ENCODE results near the gene HSPBP1. TPM values are rescaled to one million over a fixed set of nuclear protein-coding genes. Genes with fewer than 3 reads are reported as not detected.
"Not testable (repeated sequence)": the region's sequence is repeated elsewhere in the genome, so short reads cannot be mapped to it uniquely, and the experiment has no call there.

HSPBP1 gene, protein sequence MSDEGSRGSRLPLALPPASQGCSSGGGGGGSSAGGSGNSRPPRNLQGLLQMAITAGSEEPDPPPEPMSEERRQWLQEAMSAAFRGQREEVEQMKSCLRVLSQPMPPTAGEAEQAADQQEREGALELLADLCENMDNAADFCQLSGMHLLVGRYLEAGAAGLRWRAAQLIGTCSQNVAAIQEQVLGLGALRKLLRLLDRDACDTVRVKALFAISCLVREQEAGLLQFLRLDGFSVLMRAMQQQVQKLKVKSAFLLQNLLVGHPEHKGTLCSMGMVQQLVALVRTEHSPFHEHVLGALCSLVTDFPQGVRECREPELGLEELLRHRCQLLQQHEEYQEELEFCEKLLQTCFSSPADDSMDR
- total RNA-seq = 35.6 and 35.7 TPM in 2 replicates

DNA sequence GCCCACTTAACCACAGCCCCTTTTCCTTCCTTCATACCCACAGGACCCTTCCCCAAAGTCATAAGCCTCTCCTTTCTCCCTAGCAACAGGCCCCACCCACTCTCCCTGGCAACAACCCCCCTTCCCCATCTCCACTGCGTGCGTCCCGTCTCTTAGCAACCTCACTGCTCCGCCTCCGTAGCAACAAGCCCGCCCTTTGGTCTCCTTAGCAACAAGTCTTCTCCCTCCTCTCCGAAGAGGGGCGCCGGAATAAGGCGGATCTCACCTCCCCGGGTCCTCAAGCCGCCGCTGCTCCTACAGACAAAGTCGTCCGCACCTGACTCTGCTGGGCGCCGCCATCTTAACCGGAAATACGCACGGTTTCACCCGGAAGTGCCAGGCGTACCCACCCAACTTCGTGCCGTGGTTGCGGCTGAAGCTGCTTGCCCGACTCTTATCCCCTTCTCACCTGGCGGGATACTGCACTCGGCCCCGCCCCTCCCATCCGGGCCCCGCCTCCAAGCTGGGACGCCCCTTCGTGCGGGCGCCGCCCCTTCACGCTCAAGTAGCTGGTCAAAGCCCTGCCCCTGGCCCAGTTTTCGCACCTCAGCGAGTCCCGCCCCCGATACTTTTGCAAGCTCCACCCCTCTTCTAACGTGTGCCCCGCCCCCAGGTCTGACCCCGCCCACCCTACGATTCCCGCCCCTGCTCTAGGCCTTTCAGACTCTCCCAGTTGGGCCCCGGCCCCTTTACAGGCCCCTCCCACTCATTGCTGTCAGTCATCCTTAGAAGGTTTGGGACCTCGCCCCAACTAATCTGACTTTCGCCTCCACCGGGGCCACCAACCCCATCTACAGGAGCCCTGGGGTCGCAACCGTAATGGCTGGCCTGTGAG is at the start of gene HSPBP1:
Gene HSPBP1, minus strand, starts transcription at position 341 of the 874 bp plus-strand sequence. CDS start 502 bp downstream, outside the sequence.
- intact Hi-C loops (cut with micrococcal nuclease) = loop anchor here (1.0 kb wide), 5 partner anchors 21 to 816 kb away; partner anchors contain the start of genes FIZ1, KMT5C and PPP6R1

DNA sequence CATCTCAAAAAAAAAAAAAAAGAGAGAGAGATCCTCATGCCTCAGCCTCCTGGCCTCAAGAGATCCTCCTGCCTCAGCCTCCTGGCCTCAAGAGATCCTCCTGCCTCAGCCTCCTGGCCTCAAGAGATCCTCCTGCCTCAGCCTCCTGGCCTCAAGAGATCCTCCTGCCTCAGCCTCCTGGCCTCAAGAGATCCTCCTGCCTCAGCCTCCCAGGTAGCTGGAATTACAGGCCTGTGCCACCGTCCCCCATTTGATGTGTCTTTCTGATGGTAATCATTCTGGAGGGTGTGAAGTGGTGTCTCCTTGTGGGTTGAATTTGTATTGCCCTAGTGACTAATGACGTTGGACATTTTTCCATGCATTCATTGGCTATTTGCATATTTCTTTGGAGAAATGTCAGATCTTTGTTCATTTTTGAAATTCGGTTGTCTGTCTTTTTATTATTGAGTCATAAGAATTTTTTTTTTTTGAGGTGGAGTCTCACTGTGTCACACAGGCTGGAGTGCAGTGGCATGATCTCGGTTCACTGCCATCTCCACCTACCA is 48.9 kb upstream of the HSPBP1 start:
- intact Hi-C loops (cut with micrococcal nuclease) = not testable (repeated sequence)

DNA sequence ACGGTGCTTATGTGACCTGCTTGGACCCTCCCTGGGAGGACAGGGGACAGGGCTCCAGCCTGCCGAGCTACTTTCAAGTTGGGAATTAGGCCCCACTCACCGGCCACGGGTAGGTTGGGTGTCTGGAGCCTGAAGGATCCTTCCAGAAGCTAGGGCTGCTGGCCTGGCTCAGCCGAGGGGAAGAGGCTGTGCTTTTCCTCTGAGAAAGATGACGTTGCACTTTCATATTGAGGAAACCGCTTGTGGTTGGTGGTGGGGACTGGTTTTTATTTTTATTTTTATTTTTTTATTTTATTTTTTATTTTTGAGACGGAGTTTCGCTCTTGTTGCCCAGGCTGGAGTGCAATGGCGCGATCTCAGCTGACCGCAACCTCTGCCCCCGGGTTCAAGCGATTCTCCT is 45.3 kb upstream of the HSPBP1 start, which contains the start of gene TMEM150B:
Gene TMEM150B, minus strand, starts transcription at position 170 of the 400 bp plus-strand sequence. CDS start 4,305 bp downstream, outside the sequence.
- intact Hi-C loops (cut with micrococcal nuclease) = no loop called here

DNA sequence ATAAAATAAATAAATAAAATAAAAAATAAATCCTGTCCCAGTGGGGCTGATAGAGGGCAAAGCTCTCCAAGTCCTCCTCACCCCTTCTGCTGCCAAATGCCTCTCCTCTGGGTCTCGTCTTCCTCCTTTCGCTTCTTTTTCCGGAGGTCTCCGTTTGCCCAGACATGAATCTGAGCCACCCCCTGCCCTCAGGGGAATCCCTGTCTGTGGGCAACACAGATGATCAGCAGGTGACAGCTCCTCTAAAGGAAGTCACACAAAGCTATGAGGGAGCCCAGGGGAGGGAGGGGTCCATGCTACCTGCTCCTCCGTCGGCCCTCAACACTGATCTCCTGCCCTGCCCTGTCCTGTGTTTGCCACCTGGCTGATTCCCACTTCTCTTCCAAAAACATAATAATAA is 44.8 kb upstream of the HSPBP1 start:
- intact Hi-C loops (cut with micrococcal nuclease) = no loop called here

DNA sequence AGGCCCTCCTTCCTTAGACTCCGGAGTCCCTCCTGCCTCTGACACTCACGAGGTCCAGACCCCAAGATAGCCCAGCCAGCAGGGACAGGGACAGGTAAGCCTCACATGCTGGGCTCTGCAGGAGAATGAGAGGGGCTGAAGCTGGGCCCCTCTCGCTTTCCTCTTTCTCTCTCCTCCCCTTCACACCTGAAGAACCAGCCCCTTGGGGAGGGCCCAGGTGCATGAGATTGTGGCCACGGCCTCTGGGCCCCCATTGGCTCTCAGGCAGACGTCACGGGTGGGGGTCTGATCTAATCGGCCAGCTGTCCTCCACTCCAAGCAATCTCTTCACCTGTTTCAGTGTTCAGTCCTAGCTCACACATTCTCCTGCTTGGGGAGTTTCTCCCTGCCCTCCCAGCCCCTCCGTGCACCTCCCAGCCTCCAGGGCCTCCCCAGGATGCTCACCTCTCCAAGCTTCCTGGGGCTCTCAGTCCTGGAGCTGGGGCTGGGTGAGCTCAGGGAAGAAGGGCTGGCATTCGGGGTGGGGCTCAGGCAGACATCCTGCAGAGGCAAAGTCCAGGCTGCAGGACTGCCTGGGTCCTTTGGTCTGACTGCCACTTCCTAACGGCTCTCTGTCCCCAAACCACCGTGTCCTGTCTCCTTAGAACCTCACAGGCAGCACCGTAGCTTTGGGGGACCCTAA is 42.4 kb upstream of the HSPBP1 start:
- intact Hi-C loops (cut with micrococcal nuclease) = no loop called here

DNA sequence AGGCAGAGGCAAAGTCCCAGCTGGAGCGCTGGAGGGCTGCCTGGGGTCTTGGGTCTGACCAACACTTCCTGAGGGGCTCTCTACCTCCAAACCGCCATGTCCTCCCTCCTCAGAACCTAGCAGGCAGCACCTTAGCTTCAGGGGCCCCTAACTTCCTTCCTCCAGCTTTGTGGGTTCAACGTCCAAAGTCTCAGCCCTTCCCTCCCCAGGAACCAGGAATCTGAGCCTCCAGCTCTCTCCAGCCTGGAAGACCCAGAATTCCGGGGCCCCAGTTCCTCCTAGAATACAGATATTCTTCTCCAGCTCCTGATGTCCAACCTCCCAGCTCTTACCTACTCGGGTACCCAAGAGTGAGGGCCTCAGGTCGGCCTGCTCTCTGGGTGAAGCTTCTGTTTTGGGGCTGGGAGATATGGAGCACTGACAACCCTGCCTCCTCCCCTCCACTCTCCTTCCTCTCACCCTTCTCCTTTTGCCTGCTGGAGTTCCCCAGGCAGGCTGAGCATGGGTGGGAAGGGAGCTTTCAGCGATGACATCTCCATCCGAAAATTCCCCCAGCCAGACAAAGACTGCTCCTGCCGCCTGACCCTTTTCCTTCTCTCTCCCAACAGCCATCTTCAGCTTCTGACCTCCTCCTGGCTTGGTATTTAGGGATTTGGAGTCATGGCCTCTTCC is 41.7 kb upstream of the HSPBP1 start:
- intact Hi-C loops (cut with micrococcal nuclease) = no loop called here

DNA sequence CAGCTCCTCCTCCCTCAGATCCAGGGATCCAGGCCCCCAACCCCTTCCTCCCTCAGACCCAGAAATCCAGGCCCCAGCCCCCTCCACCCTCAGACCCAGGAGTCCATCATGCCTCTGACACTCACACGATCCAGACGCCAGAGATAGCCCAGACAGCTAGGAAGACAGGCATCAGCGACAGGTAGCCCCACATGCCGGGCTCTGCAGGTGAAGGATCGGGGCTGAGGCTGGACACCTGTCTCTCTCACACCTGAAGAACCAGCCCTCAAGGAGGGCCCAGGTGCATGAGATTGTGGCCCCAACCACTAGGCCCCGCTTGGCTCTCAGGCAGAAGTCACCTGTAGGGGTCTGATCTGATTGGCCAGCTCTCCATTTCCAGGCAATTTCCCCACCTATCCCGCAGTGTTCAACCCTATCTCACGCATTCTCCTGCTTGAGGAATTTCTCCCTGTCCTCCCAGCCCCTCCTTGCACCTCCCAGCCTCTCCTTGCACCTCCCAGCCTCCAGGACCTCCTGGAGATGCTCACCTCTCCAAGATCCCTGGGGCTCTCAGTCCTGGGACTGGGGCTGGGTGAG is 41.0 kb upstream of the HSPBP1 start:
- intact Hi-C loops (cut with micrococcal nuclease) = no loop called here

DNA sequence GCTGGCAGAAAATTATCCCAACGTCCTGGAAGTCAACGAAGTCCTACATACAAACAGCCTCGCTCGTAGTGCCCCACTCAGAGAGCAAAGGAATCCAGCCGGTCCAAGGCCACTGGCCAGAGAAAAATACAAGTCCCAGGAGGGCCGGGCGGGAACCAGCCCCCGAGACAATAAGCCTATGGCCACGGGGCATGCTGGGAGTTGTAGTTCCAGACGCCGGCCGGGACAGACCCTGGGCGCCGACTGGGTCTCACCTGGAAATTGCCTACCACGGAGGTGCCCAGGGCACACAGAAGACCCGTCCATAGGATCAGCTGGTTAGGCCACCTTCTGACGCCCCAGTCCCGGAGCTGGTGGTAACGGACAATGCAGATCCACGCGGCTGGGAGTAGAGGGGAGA is 39.9 kb upstream of the HSPBP1 start:
- intact Hi-C loops (cut with micrococcal nuclease) = no loop called here

DNA sequence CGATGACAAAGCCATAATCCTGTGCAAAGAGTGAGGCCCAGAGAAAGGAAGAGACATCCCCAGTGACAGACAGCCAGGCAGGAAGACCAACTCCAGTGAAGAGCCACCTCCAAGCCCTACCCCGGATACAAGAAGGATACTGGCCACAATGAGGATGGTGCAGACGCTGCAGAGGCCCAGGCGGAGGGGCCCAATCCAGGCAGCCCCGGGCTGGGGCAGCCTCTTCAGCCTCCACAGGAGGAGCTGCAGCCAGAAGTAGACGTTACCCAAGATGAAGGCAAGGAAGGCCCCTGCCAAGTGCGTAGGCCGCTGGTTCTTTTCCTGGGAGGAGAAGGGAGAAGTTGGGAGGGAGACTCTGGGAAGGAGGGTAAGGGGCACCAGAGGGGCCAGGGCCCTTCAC is 36.7 kb upstream of the HSPBP1 start:
- intact Hi-C loops (cut with micrococcal nuclease) = no loop called here

DNA sequence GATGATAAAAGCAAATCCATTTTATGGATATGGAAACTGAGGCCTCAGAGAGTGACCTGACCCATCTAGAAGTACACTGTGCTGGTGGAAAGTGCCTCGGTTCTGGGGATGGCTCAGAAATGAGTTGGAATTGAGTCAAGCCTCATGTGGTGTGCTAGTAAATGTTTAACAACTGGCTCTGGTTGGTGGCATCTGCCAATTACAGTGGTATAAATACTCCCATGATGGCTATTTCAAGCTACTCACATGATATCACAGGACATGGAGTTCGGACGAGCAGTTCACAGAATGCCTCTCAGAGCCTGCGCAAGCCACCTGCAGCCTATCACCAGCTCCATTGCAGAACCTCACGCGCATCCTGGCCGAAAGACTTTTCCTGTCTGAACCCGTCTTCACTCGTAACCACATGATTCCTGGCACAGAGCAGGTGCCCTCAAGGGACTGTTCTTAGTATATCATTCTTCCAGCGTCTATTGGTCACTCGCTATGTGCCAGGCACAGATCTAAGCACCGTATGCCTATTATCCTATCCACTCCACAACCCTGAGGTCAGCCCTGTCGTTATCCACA is 36.1 kb upstream of the HSPBP1 start:
- intact Hi-C loops (cut with micrococcal nuclease) = no loop called here

DNA sequence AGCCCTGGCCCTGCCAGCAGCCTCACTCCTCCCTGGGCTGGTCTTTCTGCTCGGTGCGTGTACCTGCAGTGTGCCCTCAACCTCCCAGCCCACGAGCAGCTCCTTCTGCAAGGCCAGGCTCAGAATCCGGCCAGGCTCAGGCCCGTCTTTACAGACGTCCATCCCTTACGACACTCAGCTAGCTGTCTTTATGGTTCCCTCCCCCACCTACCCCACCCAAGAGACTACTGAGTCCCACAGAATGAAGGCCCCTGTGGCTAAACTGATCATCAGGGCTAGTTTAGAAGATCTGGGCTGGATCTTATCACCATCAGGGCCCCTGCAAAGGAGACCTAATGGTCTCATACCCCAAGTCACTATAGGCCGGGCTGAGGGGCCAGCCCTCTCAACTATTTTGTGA is 34.5 kb upstream of the HSPBP1 start:
- intact Hi-C loops (cut with micrococcal nuclease) = no loop called here

DNA sequence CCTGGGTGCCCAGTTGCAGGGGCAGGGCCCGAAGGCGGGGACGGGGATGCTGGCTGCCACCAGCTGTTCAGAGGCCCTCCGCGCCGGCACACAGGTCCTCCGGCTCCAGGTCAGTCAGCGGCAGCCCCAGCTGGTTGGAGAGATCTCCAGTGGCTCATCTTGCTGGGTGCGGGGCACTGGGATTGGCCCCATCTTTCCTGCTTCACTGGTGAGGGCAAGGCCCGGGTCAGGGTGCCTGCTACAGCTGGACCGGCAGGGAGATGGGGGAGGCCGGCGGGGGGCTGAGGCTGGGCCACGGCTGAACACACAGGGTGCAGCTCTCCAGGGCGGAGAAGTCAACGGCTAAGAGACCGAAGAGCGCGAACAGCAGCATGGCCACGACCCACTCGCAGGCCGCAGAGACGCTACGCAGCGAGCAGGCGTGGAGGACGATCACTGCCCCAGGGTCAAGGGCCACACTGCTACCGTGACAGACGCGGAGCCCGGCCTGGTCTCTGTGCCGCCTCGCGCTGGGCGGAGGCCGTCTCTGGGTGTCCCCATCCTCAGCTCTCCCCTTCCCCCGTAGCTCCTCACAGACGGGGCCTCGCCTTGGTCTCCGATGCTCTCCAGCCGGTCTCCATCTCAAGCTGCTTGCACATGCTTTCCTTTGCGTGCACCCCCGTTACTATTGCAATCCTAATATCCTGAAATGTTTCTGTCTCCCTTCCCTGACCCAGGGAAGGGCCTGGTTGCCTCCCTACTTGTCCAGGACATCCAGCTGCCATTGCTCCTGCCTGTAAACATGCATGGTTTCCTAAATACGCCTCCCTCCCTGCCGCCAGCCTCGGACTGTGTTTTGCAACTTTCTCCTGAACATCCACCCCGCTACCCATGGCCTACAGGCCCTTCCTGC is 33.0 kb upstream of the HSPBP1 start:
- intact Hi-C loops (cut with micrococcal nuclease) = no loop called here

DNA sequence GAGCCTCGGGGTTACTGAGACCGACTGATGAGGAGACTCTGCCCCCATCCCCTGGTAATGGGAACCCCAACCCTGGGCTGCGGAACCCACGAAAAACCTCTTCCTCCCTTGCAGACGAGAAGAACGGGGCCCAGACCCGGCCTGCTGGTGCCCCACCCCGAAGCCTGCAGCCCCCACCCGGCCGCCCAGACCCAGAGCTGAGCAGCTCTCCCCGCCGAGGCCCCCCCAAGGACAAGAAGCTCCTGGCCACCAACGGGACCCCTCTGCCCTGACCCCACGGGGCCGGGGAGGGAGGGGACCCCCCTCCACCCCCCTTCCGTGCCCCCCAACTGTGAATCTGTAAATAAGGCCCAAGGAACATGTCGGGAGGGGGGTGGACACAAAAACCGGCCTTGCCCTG is 31.9 kb upstream of the HSPBP1 start:
- intact Hi-C loops (cut with micrococcal nuclease) = no loop called here

DNA sequence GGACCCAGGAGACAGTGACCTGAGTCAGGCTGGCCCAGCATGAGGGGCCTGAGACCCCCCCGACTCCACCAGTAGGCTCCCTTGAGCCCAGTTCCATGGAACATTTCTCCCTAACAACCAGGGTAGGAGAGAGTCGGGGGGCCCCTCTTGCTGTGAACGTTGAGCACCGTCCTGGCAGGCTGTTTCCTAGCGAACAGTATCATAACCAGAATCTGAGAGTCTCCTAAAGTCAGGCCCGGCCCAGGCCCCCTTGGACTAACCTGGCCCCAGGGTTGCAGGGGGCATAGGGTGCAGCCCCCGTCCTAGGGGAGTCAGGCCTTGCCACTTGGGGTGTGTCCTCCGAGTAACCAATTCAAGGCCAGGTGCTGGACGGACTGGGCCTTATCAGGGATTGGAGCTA is 31.5 kb upstream of the HSPBP1 start:
- intact Hi-C loops (cut with micrococcal nuclease) = no loop called here

DNA sequence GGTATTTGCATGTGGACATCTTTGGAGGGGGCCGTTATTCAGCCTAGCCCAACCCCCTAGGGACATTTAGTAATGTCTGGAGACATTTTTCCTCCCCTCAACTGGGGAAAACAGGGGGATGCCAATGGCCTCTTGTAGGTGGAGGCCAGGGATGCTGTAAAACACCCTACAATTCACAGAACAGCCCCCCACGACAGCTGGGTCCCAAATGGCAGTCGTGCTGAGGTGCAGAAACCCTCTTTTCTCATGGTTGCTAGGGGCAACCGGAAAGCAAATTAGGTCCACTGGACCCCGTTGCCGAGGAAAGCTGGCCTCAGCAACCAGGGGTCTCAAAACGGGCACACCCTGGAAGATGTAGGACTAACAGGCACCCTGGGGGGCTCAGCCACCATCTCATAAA is 30.6 kb upstream of the HSPBP1 start:
- intact Hi-C loops (cut with micrococcal nuclease) = no loop called here

DNA sequence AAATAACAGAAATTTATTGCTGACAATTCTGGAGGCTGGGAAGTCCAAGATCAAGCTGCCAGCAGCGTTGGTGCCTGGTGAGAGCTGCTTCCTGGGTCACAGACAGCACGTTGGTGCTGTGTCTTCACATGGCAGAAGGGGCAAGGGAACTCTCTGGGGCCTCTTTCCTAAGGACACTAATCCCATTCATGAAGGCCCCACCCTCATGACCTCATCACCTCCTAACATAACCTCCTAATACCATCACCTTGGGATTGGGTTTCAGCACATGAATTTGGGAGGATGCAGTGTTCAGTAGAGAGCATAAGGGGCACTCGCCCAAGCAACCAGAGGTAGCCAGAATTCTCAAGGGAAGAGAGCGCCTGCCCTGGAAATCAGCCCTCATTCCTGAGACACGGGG is 29.5 kb upstream of the HSPBP1 start:
- intact Hi-C loops (cut with micrococcal nuclease) = no loop called here

DNA sequence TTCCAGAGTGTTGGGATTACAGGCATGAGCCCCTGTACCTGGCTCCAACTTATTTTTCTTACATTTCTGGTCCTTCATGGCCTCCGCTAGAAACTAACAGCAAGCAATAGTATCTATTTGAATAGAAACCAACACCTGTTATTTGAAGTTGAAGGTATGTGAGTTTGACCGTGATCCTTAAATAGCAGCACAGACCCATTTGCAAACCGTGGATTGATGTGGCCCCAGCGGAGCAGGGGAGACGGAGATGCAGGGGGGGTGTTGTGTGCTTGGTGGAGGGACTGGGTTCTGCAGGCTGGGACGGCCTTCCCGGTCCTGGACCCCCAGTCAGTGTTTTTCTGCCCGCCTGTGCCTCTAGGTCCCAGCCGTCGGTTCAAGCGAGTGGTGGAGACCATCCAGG is 28.4 kb upstream of the HSPBP1 start:
- intact Hi-C loops (cut with micrococcal nuclease) = no loop called here

DNA sequence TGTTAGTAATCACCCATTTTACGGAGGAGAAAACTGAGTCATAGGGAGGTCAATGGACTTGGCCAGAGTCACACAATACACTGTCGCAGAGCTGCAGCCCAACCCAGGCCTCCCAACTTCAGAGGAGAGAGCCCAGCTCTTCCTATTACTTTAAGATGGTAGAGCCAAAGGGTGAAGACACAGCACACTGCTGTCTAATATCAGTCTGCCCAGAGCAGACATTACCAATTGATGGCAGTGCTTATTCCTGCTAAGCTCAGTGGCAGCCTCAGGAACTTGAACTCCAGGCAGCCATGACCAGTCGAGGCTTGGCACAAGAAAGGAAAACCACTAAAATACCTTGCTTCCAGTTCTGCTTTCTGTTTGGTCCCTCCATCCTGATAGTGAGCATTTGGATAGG is 26.8 kb upstream of the HSPBP1 start:
- intact Hi-C loops (cut with micrococcal nuclease) = no loop called here

DNA sequence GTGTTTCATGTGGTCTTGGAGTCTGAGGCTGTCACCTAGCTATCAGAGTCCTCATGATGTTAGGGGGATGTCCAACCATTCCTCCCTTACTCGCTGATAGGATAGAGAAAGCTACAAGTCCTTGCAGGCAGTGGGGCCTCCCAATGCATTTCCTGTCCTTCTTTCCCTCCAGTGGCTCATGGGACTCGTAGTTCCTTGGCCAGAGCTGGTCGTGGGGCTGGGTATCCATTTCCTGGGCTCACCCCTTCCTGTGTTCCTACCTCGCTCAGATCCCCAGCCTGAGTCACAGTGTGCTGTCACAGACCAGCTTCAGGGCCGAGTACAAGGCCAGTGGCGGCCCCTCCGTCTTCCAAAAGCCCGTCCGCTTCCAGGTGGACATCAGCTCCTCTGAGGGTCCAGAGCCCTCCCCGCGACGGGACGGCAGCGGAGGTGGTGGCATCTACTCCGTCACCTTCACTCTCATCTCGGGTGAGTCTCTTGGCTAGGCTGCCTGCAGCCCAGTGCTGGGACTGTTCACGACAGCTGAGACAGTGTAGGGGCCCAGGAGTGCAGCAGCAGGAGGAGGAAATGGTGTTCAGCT is 26.2 kb upstream of the HSPBP1 start:
- intact Hi-C loops (cut with micrococcal nuclease) = no loop called here
